BE2C (cell line): ENCODE results near the gene MYO7B.

Experiments
- DNase-seq: peaks from one replicate; pipeline ENCODE4 v3.0.0-alpha.2; 2020
- H3K27me3 ChIP-seq: fragments of 250-450 bp; sonication (Bioruptor Pico); 2 replicates; pipeline ENCODE4 v1.5.1; 2020; ENCODE audit warnings: mild to moderate bottlenecking
- H3K36me3 ChIP-seq: fragments of 250-450 bp; sonication (Bioruptor Pico); 2 replicates; pipeline ENCODE4 v1.5.1; 2020; ENCODE audit warnings: mild to moderate bottlenecking
- H3K4me1 ChIP-seq: fragments of 250-450 bp; sonication (Bioruptor Pico); 2 replicates; pipeline ENCODE4 v1.5.1; 2020
- H3K4me3 ChIP-seq: 2 replicates; pipeline ENCODE4 v1.5.1; 2011; ENCODE audit warnings: low read depth, low read length
- H3K9me3 ChIP-seq: fragments of 250-450 bp; sonication (Bioruptor Pico); 2 replicates; pipeline ENCODE4 v1.5.1; 2020
- CTCF ChIP-seq: IDR thresholded peaks from 2 replicates; pipeline ENCODE4 v1.5.1; 2012; ENCODE audit warnings: mild to moderate bottlenecking, low read depth, low read length

Gene MYO7B

GRCh38 chr2:127504552-127505430 lies 30.7 kb upstream of the MYO7B start:
- no peaks in the 10 kb centered on the region for H3K4me1 ChIP-seq
- no peak overlapping the region for H3K4me3 ChIP-seq
- no peak for DNase-seq
- no peaks in the 10 kb centered on the region for H3K27me3 ChIP-seq
- H3K9me3 ChIP-seq: no peaks in the 10 kb centered on the region
- peaks cover 19% of the 10 kb centered on the region for H3K36me3 ChIP-seq
- TF ChIP-seq CTCF: no peak

- no peak for TF ChIP-seq CTCF
- Histone ChIP-seq H3K27me3 (no peaks in the 10 kb centered on the region), H3K4me3 (no peak overlapping the region), H3K4me1 (no peaks in the 10 kb centered on the region), H3K9me3 (no peaks in the 10 kb centered on the region), H3K36me3 (peaks cover 19% of the 10 kb centered on the region)
- no peak for DNase-seq
Observed at GRCh38 chr2:127506510-127506909, 29.0 kb upstream of the MYO7B start.

GRCh38 chr2:127508023-127508630 lies 27.4 kb upstream of the MYO7B start:
- no peak for DNase-seq
- TF ChIP-seq CTCF: no peak
- no peak overlapping the region for H3K4me3 ChIP-seq
- no peaks in the 10 kb centered on the region for H3K4me1 ChIP-seq
- no peaks in the 10 kb centered on the region for H3K27me3 ChIP-seq
- no peaks in the 10 kb centered on the region for H3K9me3 ChIP-seq
- H3K36me3 ChIP-seq: peaks cover 12% of the 10 kb centered on the region

GRCh38 chr2:127508631-127509034 lies 26.9 kb upstream of the MYO7B start:
- H3K9me3 ChIP-seq: no peaks in the 10 kb centered on the region
- no peaks in the 10 kb centered on the region for H3K4me1 ChIP-seq
- no peak overlapping the region for H3K4me3 ChIP-seq
- H3K27me3 ChIP-seq: no peaks in the 10 kb centered on the region
- DNase-seq: peak; percentile 60
- H3K36me3 ChIP-seq: peaks cover 10% of the 10 kb centered on the region
- TF ChIP-seq CTCF: no peak

GRCh38 chr2:127510073-127510472 lies 25.4 kb upstream of the MYO7B start:
- H3K27me3 ChIP-seq: no peaks in the 10 kb centered on the region
- TF ChIP-seq CTCF: no peak
- no peak overlapping the region for H3K4me3 ChIP-seq
- H3K4me1 ChIP-seq: no peaks in the 10 kb centered on the region
- DNase-seq: no peak
- H3K36me3 ChIP-seq: peaks cover 2% of the 10 kb centered on the region
- no peaks in the 10 kb centered on the region for H3K9me3 ChIP-seq

GRCh38 chr2:127511090-127511695 lies 24.3 kb upstream of the MYO7B start:
- no peaks in the 10 kb centered on the region for H3K9me3 ChIP-seq
- no peak for DNase-seq
- H3K4me3 ChIP-seq: no peak overlapping the region
- no peaks in the 10 kb centered on the region for H3K36me3 ChIP-seq
- no peaks in the 10 kb centered on the region for H3K4me1 ChIP-seq
- no peak for TF ChIP-seq CTCF
- no peaks in the 10 kb centered on the region for H3K27me3 ChIP-seq
